Measurements from ENCODE around the gene CCDC57. TPM values are rescaled to one million over a fixed set of nuclear protein-coding genes. Genes with fewer than 3 reads are reported as not detected.

CCDC57 gene
- total and polyA plus RNA-seq, 8 donors, result 19.6 to 176 (median 25.4) TPM

- FAIRE-seq, result no peak
- DNase-seq, result peak in 3 of 6 donors; percentile 27 to 83 (median 56)
- WGBS, 2 donors, result 90 to 92% methylated on average over 59 of the region's 59 CpGs
- intact Hi-C loops (cut with DNase I), result loop anchor here (2.0 to 10.0 kb wide), 3 partner anchors 84 to 88 kb away; no protein-coding TSS in a partner anchor
- no peaks in the 10 kb centered on the region for H3K27me3 ChIP-seq
- peaks cover 6 to 19% (median 17%) of the 10 kb centered on the region in 3 donors for H3K4me1 ChIP-seq
- peaks cover 0 to 6% (median 5%) of the 10 kb centered on the region in 3 donors for H3K36me3 ChIP-seq
- H3K9me3 ChIP-seq, result no peaks in the 10 kb centered on the region
- no peak overlapping the region for H3K27ac ChIP-seq
- no peak for ATAC-seq
- no peak for TF ChIP-seq CTCF (IDR thresholded peaks at IDR 0.05)
- H3K4me3 ChIP-seq, result no peak overlapping the region
These were observed 24.6 kb upstream of the CCDC57 start for GRCh38 chr17:82237083-82237745.

- FAIRE-seq (no peak), ATAC-seq (peak; percentile 42 to 75 (median 62)), DNase-seq (peak in 5 of 6 donors; percentile 63 to 89 (median 80))
- Histone ChIP-seq H3K4me1 (peaks cover 5 to 10% (median 9%) of the 10 kb centered on the region in 3 donors), H3K36me3 (peaks cover 0 to 6% (median 5%) of the 10 kb centered on the region in 3 donors), H3K27me3 (no peaks in the 10 kb centered on the region), H3K9me3 (no peaks in the 10 kb centered on the region), H3K27ac (no peak overlapping the region), H3K4me3 (no peak overlapping the region)
- WGBS, 2 donors, result 29 to 31% methylated on average over 43 to 44 of the region's 44 CpGs
- peak; percentile 85 to 94 (median 90) for TF ChIP-seq CTCF (IDR thresholded peaks at IDR 0.05)
- intact Hi-C loops (cut with DNase I), result loop anchor here (2.0 to 10.0 kb wide), 3 partner anchors 84 to 88 kb away; no protein-coding TSS in a partner anchor
These were observed 23.7 kb upstream of the CCDC57 start for GRCh38 chr17:82236142-82236971.

DNA sequence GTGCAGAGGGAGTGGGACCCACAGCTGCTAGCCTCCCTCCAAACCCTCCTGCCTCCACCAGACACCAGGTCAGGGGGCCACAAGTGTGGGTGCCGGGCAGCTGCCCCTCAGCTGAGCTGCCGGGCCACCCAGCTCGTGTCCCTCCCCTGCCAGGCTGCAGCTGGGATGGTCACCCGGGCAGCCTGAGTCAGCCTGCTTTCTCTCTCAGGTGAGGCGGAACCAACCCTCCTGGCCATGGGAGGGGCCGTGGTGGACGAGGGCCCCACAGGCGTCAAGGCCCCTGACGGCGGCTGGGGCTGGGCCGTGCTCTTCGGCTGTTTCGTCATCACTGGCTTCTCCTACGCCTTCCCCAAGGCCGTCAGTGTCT, 23.1 kb upstream of the CCDC57 start:
- peak in 3 of 4 donors; percentile 2 to 4 (median 3) for ATAC-seq
- DNase-seq, result peak in 2 of 6 donors; percentile 13 to 46
- Histone ChIP-seq H3K4me3 (no peak overlapping the region), H3K4me1 (peaks cover 7 to 8% (median 7%) of the 10 kb centered on the region in 3 donors), H3K27me3 (no peaks in the 10 kb centered on the region), H3K27ac (no peak overlapping the region), H3K9me3 (no peaks in the 10 kb centered on the region), H3K36me3 (peaks cover 0 to 6% (median 5%) of the 10 kb centered on the region in 3 donors)
- 33 to 44% methylated on average over 15 of the region's 15 CpGs for WGBS, 2 donors
- FAIRE-seq, result no peak
- intact Hi-C loops (cut with DNase I), result loop anchor here (2.0 to 10.0 kb wide), 3 partner anchors 85 to 89 kb away; no protein-coding TSS in a partner anchor
- no peak for TF ChIP-seq CTCF (IDR thresholded peaks at IDR 0.05)

DNA sequence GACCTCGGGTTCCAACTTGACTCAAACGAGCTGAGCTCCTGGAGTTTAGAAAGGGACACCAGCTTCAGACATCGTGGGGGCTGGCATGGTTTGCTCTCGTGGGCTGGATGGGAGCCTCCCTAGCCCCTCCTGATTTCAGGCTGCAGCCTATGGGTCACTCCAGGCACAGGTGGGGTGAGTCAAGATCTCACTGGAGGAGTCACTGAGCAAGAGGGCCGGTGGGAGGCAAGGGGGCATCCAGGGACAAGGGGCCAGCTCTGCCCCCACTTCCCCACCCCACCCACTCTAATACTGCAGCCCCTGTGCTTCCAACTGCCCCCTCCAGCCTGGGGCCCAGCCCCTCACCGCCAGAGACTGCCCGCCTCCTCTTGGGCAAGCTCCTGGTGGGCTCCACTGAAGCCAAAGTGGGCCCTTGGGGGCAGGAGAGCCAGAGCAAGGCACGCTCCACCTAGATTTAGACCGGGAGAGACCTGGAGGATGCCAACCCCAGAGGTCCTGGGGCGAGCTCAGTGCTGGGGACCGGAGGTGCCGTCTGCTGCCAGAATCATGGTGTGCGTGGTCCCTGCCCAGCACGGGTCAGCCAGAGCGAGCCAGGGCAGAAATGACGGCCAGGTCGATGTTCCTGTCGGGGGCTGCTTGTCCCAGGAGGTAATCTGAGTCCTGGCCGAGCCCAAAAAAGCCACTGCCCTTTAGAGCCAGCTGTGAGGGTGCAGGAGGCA, 22.6 kb upstream of the CCDC57 start:
- H3K4me3 ChIP-seq, result no peak overlapping the region
- peak in 2 of 6 donors; percentile 38 to 75 for DNase-seq
- 71 to 77% methylated on average over 19 of the region's 19 CpGs for WGBS, 2 donors
- ATAC-seq, result no peak
- intact Hi-C loops (cut with DNase I), result loop anchor here in 2 of 3 donors (5.0 to 10.0 kb wide), 2 partner anchors 87 to 90 kb away; no protein-coding TSS in a partner anchor
- no peak for TF ChIP-seq CTCF (IDR thresholded peaks at IDR 0.05)
- H3K4me1 ChIP-seq, result peaks cover 7 to 10% (median 7%) of the 10 kb centered on the region in 3 donors
- no peak for FAIRE-seq
- peaks cover 0 to 6% (median 5%) of the 10 kb centered on the region in 3 donors for H3K36me3 ChIP-seq
- no peaks in the 10 kb centered on the region for H3K27me3 ChIP-seq
- no peaks in the 10 kb centered on the region for H3K9me3 ChIP-seq
- no peak overlapping the region for H3K27ac ChIP-seq
